ENCODE results near the gene ERMAP. TPM values are rescaled to one million over a fixed set of nuclear protein-coding genes. Genes with fewer than 3 reads are reported as not detected.
A peak's percentile ranks its signal among the peaks of the same experiment; 100 is the strongest.

The ERMAP gene
- total RNA-seq, 1 experiment from 2014 or later: 8.2 TPM

GRCh38 chr1:42841440-42842147 lies 24.7 kb downstream of the ERMAP start:
- Histone ChIP-seq H3K36me3 (no peaks in the 10 kb centered on the region), H3K4me3 (no peak overlapping the region), H3K4me1 (replicated peaks) (peaks cover 18% of the 10 kb centered on the region), H3K9me3 (replicated peaks) (no peaks in the 10 kb centered on the region), H3K27me3 (replicated peaks) (no peaks in the 10 kb centered on the region), H3K27ac (no peak overlapping the region)
- DNase-seq (ENCODE audit: low read depth in 1 of 2, low spot score in 2 of 2): no peak

DNA sequence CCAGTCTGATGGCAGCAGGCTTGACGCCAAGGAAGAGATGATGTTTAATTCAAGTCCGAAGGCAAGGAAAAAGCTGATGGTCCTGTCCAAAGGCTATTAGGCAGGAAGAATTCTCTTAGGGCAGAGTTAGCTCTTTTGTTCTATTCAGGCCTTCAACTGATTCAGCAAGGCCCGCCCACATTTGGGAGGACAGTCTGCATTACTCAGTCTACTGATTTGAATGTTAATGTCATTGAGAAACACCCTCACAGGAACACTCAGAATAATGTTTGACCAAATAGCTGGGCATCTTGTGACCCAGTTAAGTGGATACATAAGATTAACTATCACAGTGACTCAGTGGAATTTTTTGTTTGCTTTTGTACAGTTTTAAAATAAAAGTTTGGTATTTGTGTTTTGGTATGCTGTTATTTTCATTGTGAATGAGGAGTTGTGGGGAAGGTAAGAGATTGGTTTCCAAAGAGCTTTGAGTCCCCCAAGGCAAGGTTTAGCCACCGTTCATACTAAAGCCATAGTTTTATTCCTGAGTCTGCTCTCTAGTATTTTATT lies 27.7 kb downstream of the ERMAP start:
- Histone ChIP-seq H3K27ac (no peak overlapping the region), H3K27me3 (replicated peaks) (no peaks in the 10 kb centered on the region), H3K9me3 (replicated peaks) (no peaks in the 10 kb centered on the region), H3K4me1 (replicated peaks) (peaks cover 27% of the 10 kb centered on the region), H3K36me3 (peaks cover 5% of the 10 kb centered on the region), H3K4me3 (no peak overlapping the region)
- peak; percentile 41 to 49 for DNase-seq (ENCODE audit: low read depth in 1 of 2, low spot score in 2 of 2)

DNA sequence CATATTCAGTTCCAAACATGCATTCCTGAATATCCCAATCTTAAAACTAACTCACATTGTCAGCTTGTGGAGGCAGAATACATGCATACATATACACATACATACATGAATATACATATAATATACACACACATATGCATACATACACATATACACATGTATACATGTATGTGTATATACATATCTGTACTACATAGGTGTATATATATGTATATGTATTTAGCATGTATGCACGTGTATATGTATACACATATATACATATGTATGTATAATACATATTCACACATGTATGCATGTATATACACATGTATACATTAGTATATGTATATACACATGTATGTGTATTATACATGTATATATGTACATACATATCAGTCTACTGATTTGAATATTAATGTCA lies 28.3 kb downstream of the ERMAP start:
- Histone ChIP-seq H3K27me3 (replicated peaks) (no peaks in the 10 kb centered on the region), H3K4me1 (replicated peaks) (peaks cover 27% of the 10 kb centered on the region), H3K36me3 (peaks cover 6% of the 10 kb centered on the region), H3K9me3 (replicated peaks) (no peaks in the 10 kb centered on the region), H3K27ac (no peak overlapping the region), H3K4me3 (no peak overlapping the region)
- DNase-seq (ENCODE audit: low read depth in 1 of 2, low spot score in 2 of 2): no peak

- no peak overlapping the region for H3K27ac ChIP-seq
- no peak for DNase-seq (ENCODE audit: low read depth in 1 of 2, low spot score in 2 of 2)
- H3K9me3 ChIP-seq (replicated peaks): no peaks in the 10 kb centered on the region
- H3K27me3 ChIP-seq (replicated peaks): no peaks in the 10 kb centered on the region
- H3K4me1 ChIP-seq (replicated peaks): peaks cover 27% of the 10 kb centered on the region
- peak overlapping the region; percentile 63 for H3K4me3 ChIP-seq
- H3K36me3 ChIP-seq: peaks cover 12% of the 10 kb centered on the region
Observed at GRCh38 chr1:42845866-42846256, 28.9 kb downstream of the ERMAP start.

DNA sequence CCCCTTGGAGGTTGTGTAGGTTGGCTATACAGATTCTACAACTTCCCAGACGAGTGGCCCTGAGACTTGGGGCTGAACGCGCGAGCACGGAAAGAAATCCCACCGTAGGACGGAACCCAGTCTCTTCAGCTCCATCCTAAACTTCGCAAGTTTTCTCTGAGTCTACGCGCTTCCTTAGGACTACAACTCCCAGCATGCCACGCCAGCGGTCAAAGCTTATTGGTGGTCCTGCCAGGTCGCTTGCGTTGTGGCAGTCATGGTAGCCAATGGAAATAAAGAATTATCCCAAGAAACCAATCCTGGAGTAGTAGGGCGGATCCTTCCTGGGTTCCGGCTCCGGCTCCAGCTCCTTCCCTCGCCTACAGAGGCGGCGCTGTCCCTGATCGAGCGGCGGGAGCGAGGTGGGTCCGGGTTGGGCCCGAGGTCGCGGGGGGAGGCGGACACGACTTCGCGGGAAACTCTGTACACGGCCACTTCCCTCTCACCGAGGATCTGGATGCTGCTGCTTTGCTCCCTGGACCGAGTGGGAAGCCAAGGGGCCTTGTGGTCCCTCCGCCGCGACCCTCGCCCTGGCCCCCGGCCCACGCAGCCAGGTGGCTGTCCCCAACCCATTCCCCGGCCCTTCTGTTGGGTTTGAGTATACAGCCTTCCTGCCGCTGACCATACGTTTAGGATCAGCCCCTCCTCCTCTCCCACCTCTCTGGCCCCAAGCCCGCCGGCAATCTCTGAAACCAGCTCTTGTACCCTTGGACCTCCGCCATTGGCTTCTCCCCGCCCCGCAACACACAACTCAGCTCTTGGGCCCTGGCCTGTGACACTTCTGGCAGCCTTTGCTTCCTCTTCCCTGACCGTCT lies 29.6 kb downstream of the ERMAP start, which contains the start of gene ZNF691:
Gene ZNF691, plus strand, starts transcription at position 357 of the 854 bp plus-strand sequence. CDS start 3,046 bp downstream, outside the sequence.
- peaks cover 27% of the 10 kb centered on the region for H3K4me1 ChIP-seq (replicated peaks)
- H3K27ac ChIP-seq: peak within 1 kb of the TSS; percentile 33
- DNase-seq (ENCODE audit: low read depth in 1 of 2, low spot score in 2 of 2): peak; percentile 91 to 95
- no peaks in the 10 kb centered on the region for H3K9me3 ChIP-seq (replicated peaks)
- H3K4me3 ChIP-seq: peak within 1 kb of the TSS; percentile 63
- no peaks in the 10 kb centered on the region for H3K27me3 ChIP-seq (replicated peaks)
- H3K36me3 ChIP-seq: peaks cover 19% of the 10 kb centered on the region

DNA sequence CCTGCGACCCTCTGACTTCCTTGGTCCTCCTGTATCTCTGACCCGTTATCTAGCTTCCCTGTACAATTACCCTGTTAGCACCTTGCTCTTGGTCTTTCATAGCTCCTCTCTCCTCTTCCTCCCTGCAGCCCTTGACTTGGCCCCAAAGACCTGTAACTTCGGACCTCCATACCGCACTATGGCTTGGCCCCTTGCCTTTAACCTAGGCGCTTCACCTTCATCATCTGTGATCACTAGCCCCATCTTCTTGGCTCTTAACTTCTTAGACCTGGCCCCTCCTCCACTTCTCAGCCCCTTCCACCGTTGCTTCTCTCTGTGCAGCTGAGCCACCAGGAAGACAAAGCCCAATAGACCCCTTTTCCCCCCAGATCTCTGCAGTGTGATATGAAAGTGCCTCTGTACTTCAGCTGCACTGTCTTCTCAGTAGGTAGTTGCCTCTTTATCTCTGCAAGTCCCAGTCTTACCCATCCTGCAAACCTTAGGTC lies 30.2 kb downstream of the ERMAP start:
- peaks cover 27% of the 10 kb centered on the region for H3K4me1 ChIP-seq (replicated peaks)
- peaks cover 24% of the 10 kb centered on the region for H3K36me3 ChIP-seq
- no peak overlapping the region for H3K27ac ChIP-seq
- H3K9me3 ChIP-seq (replicated peaks): no peaks in the 10 kb centered on the region
- no peaks in the 10 kb centered on the region for H3K27me3 ChIP-seq (replicated peaks)
- peak overlapping the region; percentile 63 for H3K4me3 ChIP-seq
- no peak for DNase-seq (ENCODE audit: low read depth in 1 of 2, low spot score in 2 of 2)

- DNase-seq (ENCODE audit: low read depth in 1 of 2, low spot score in 2 of 2): no peak
- Histone ChIP-seq H3K9me3 (replicated peaks) (no peaks in the 10 kb centered on the region), H3K4me1 (replicated peaks) (peaks cover 27% of the 10 kb centered on the region), H3K27me3 (replicated peaks) (no peaks in the 10 kb centered on the region), H3K36me3 (peaks cover 24% of the 10 kb centered on the region), H3K4me3 (no peak overlapping the region), H3K27ac (no peak overlapping the region)
Observed at GRCh38 chr1:42847721-42848460, 31.0 kb downstream of the ERMAP start.

DNA sequence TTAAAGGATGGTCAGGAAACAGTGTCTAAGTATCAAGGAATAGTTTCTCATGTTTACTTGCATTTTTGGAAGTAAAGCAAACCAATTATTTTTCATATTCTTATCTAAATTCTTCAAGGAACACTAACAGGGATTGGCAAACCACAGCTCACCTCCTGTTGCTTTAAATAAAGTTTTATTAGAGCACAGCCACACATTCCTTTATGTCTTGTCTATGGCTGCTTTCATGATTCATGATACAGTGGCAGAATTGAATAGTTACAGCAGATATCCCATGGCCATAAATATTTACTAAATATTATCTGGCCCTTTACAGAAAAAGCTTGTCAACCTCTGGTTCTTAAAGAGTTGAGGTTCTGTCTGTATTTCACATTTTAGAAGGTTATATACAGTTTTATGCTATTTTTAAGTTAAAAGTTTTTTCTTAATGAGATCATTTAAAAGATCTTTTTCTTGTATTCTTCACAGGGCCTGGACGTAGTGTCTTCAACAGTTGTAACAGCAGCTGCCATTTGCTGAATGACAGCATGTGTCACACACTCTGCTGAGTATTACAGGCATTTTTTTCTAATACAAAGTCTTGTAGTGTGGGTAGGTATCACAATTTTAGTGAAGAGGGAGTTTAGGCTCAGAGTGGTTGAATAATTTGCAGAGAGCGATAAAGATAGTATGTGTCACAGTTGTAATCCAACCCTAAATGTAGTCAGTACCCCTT lies 32.1 kb downstream of the ERMAP start:
- H3K4me1 ChIP-seq (replicated peaks): peaks cover 27% of the 10 kb centered on the region
- H3K9me3 ChIP-seq (replicated peaks): no peaks in the 10 kb centered on the region
- H3K4me3 ChIP-seq: no peak overlapping the region
- DNase-seq (ENCODE audit: low read depth in 1 of 2, low spot score in 2 of 2): no peak
- H3K27ac ChIP-seq: no peak overlapping the region
- H3K36me3 ChIP-seq: peaks cover 24% of the 10 kb centered on the region
- no peaks in the 10 kb centered on the region for H3K27me3 ChIP-seq (replicated peaks)

DNA sequence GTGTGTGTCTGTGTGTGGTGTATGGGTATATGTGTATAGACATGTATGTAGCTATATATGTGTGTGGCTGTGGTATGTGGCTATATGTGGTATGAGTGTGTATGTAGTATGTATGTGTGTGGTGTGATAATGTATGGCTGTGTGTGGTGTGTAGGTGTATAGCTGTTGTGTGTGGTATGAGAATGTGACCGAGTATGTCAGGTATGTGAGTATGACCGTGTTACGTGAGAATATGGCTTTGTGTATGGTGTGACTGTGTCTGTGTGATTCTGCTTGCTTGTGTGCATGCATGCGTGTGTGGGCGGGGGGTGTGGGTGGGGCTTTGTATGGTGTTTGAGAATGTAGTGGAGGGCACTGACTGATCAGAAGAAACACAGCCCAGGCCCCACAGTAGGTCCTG lies 33.0 kb downstream of the ERMAP start:
- Histone ChIP-seq H3K4me3 (no peak overlapping the region), H3K9me3 (replicated peaks) (no peaks in the 10 kb centered on the region), H3K27ac (no peak overlapping the region), H3K27me3 (replicated peaks) (no peaks in the 10 kb centered on the region), H3K36me3 (peaks cover 24% of the 10 kb centered on the region), H3K4me1 (replicated peaks) (peaks cover 19% of the 10 kb centered on the region)
- DNase-seq (ENCODE audit: low read depth in 1 of 2, low spot score in 2 of 2): no peak

GRCh38 chr1:42851420-42851819 lies 34.5 kb downstream of the ERMAP start:
- DNase-seq (ENCODE audit: low read depth in 1 of 2, low spot score in 2 of 2): no peak
- Histone ChIP-seq H3K27ac (no peak overlapping the region), H3K9me3 (replicated peaks) (peaks cover 5% of the 10 kb centered on the region; the same call in 1 of the 2 replicates), H3K36me3 (peaks cover 24% of the 10 kb centered on the region), H3K4me3 (no peak overlapping the region), H3K4me1 (replicated peaks) (peaks cover 8% of the 10 kb centered on the region), H3K27me3 (replicated peaks) (no peaks in the 10 kb centered on the region)

- Histone ChIP-seq H3K9me3 (replicated peaks) (peaks cover 6% of the 10 kb centered on the region; the same call in 1 of the 2 replicates), H3K27me3 (replicated peaks) (no peaks in the 10 kb centered on the region), H3K4me3 (no peak overlapping the region), H3K36me3 (peaks cover 24% of the 10 kb centered on the region), H3K4me1 (replicated peaks) (peaks cover 6% of the 10 kb centered on the region), H3K27ac (no peak overlapping the region)
- no peak for DNase-seq (ENCODE audit: low read depth in 1 of 2, low spot score in 2 of 2)
Observed at GRCh38 chr1:42851960-42852607, 35.2 kb downstream of the ERMAP start.

DNA sequence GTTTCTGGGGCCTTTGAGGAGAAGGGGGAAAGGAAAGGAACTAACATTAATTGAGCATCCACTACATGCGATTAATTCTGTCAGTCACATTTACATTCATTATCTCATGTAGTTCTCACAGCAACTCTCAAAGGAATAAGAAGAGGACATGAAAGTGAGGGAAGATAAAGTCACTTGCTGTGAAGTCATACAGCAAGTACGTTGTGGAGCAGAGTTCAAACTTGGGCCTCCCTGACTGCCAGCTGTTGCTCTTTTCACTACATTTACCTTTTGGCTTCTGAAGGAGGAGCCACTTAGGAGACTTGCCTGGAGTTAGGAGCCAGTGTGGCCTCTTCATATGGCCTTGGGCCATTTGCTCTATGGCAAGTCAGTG lies 35.7 kb downstream of the ERMAP start:
- H3K4me3 ChIP-seq: no peak overlapping the region
- no peak overlapping the region for H3K27ac ChIP-seq
- no peaks in the 10 kb centered on the region for H3K27me3 ChIP-seq (replicated peaks)
- H3K9me3 ChIP-seq (replicated peaks): peaks cover 6% of the 10 kb centered on the region; the same call in 1 of the 2 replicates
- DNase-seq (ENCODE audit: low read depth in 1 of 2, low spot score in 2 of 2): no peak
- H3K4me1 ChIP-seq (replicated peaks): peaks cover 1% of the 10 kb centered on the region; the same call in 1 of the 2 replicates
- H3K36me3 ChIP-seq: peaks cover 24% of the 10 kb centered on the region
